Bladder microvascular endothelial cell (primary cell): ENCODE measurements around the gene PLXNB3. TPM values are rescaled to one million over a fixed set of nuclear protein-coding genes. Genes with fewer than 3 reads are reported as not detected.

ENCODE experiments used
- total RNA-seq: library from RNA; depleted of rRNA; stranded (reverse); fragments of >200 nt; gene quantifications from 2 replicates; pipeline ENCODE4 v1.2.3, GENCODE V29; 2014

The PLXNB3 gene
- 2.9 and 20.6 TPM in 2 replicates for total RNA-seq

GRCh38 chrX:153763989-153764755 is at the start of gene PLXNB3:
Gene PLXNB3, plus strand, starts transcription at chrX:153764249. Its CDS starts 1,287 bp downstream, at chrX:153765536.

GRCh38 chrX:153724252-153725038 is 39.6 kb upstream of the PLXNB3 start, which contains the start of the genes ABCD1 and BCAP31:
Gene ABCD1, plus strand, starts transcription at chrX:153724856. Its CDS starts 411 bp downstream, at chrX:153725267.
Gene BCAP31, minus strand, starts transcription at chrX:153724387. Its CDS starts 1,143 bp downstream, at chrX:153723244.

GRCh38 chrX:153780678-153781427 is 16.8 kb downstream of the PLXNB3 start, which contains the start of gene SRPK3:
Gene SRPK3, plus strand, starts transcription at chrX:153781041. Its CDS starts 46 bp downstream, at chrX:153781087.

GRCh38 chrX:153794018-153794896 is 30.2 kb downstream of the PLXNB3 start, which contains the start of the genes IDH3G and SSR4:
Gene IDH3G, minus strand, starts transcription at chrX:153794375. Its CDS starts 49 bp downstream, at chrX:153794326.
Gene SSR4, plus strand, starts transcription at chrX:153794668. Its CDS starts 20 bp downstream, at chrX:153794688.

Other genes starting within 250 kb of the PLXNB3 start
- gene ATP2B3, start 246.6 kb upstream of the PLXNB3 start, total RNA-seq = under 0.01 TPM in 1 of 2 replicates, not detected in the other
- 28.4 and 38.2 TPM in 2 replicates for gene CCNQ, start 165.1 kb upstream of the PLXNB3 start, total RNA-seq
- under 0.01 and 0.13 TPM in 2 replicates for gene DUSP9, start 117.0 kb upstream of the PLXNB3 start, total RNA-seq
- gene PNCK, start 90.4 kb upstream of the PLXNB3 start, total RNA-seq = not detected in 2 replicates
- gene SLC6A8, start 76.3 kb upstream of the PLXNB3 start, total RNA-seq = 1.6 and 5.5 TPM in 2 replicates
- gene BCAP31, start 39.9 kb upstream of the PLXNB3 start, total RNA-seq = 200 and 266 TPM in 2 replicates
- 7.0 and 15.4 TPM in 2 replicates for gene ABCD1, start 39.4 kb upstream of the PLXNB3 start, total RNA-seq
- under 0.01 and 0.44 TPM in 2 replicates for gene SRPK3, start 16.8 kb downstream of the PLXNB3 start, total RNA-seq
- gene IDH3G, start 30.1 kb downstream of the PLXNB3 start, total RNA-seq = 48.1 and 67.7 TPM in 2 replicates
- gene SSR4, start 30.4 kb downstream of the PLXNB3 start, total RNA-seq = 112 and 142 TPM in 2 replicates
- 0.76 TPM in 1 of 2 replicates, not detected in the other for gene PDZD4, start 66.3 kb downstream of the PLXNB3 start, total RNA-seq
- gene L1CAM, start 121.9 kb downstream of the PLXNB3 start, total RNA-seq = 0.16 and 0.88 TPM in 2 replicates
- 1.4 and 1.9 TPM in 2 replicates for gene AVPR2, start 140.4 kb downstream of the PLXNB3 start, total RNA-seq
- 10.9 and 14.9 TPM in 2 replicates for gene ARHGAP4, start 162.0 kb downstream of the PLXNB3 start, total RNA-seq
- gene NAA10, start 170.8 kb downstream of the PLXNB3 start, total RNA-seq = 41.8 and 46.9 TPM in 2 replicates
- 16.5 and 28.8 TPM in 2 replicates for gene RENBP, start 180.4 kb downstream of the PLXNB3 start, total RNA-seq
- 11.7 and 29.4 TPM in 2 replicates for gene HCFC1, start 207.6 kb downstream of the PLXNB3 start, total RNA-seq
- 5.7 and 7.2 TPM in 2 replicates for gene TMEM187, start 208.5 kb downstream of the PLXNB3 start, total RNA-seq